GM20000 (cell line): ENCODE measurements around the gene LDAH.

Source experiments
- DNase-seq: peaks from one replicate; pipeline ENCODE4 v3.0.0; 2012; ENCODE audit warnings: low spot score
- CTCF ChIP-seq: IDR thresholded peaks from 2 replicates; pipeline ENCODE4 v1.5.1; 2012; ENCODE audit warnings: mild to moderate bottlenecking, control low read depth; ENCODE audit errors: extremely low read depth, missing control alignments

LDAH gene

GRCh38 chr2:20839052-20839451 is 16.2 kb upstream of the LDAH start:
- DNase-seq = no peak
- no peak for TF ChIP-seq CTCF

GRCh38 chr2:20838016-20838415 is 15.1 kb upstream of the LDAH start:
- no peak for TF ChIP-seq CTCF
- DNase-seq = no peak

- no peak for DNase-seq
- no peak for TF ChIP-seq CTCF
Observed at GRCh38 chr2:20836521-20836920, 13.6 kb upstream of the LDAH start.

GRCh38 chr2:20834331-20834730 is 11.4 kb upstream of the LDAH start:
- DNase-seq = no peak
- TF ChIP-seq CTCF = no peak

GRCh38 chr2:20832606-20833005 is 9.7 kb upstream of the LDAH start:
- TF ChIP-seq CTCF = no peak
- no peak for DNase-seq

GRCh38 chr2:20829861-20830260 is 7.0 kb upstream of the LDAH start:
- TF ChIP-seq CTCF = no peak
- DNase-seq = no peak

GRCh38 chr2:20823917-20824316 is 1.0 kb upstream of the LDAH start:
- no peak for DNase-seq
- no peak for TF ChIP-seq CTCF

- no peak for DNase-seq
- no peak for TF ChIP-seq CTCF
Observed at GRCh38 chr2:20818820-20819219, 4.1 kb downstream of the LDAH start.
